GM19035 (cell line): Measurements from ENCODE around the gene KRTAP4-7.
"Not testable (repeated sequence)": the region's sequence is repeated elsewhere in the genome, so short reads cannot be mapped to it uniquely, and the experiment has no call there.

Experiments
- ATAC-seq: cut with Tn5 transposase; IDR thresholded peaks from one replicate; pipeline ENCODE4 v1.9.1; 2021; ENCODE audit not compliant: unreplicated experiment

The KRTAP4-7 gene

DNA sequence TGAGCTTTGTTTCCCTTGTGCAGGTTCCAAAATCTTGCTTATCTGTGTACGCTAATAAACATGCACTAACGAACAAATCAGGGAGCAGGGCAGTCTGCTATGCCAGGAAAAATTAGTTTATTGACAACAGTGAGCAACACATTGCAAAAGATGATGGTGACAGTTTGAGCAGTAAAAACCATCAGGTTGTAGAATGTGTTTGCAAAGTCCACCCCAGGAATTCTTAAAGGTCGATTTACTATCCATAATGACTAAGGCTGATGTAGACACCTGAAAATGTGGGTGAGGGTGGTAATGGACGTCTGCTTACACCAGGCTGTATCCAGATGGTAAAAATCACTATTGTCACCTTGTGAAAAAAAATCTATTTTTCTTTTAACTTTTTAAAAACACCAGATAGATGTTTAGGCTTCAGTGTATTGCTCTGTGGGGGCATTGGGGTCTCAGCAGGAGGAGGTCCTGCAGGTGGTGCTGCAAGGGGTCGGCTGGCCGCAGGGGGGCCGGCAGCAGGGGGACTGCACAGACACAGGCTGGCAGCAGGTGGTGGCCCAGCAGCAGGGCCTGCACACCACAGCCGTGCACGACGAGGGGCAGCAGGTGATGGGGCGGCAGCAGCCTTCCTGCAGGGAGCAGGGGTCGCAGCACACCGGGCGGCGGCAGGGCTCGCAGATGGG lies 18.8 kb upstream of the KRTAP4-7 start:
- not testable (repeated sequence) for ATAC-seq

DNA sequence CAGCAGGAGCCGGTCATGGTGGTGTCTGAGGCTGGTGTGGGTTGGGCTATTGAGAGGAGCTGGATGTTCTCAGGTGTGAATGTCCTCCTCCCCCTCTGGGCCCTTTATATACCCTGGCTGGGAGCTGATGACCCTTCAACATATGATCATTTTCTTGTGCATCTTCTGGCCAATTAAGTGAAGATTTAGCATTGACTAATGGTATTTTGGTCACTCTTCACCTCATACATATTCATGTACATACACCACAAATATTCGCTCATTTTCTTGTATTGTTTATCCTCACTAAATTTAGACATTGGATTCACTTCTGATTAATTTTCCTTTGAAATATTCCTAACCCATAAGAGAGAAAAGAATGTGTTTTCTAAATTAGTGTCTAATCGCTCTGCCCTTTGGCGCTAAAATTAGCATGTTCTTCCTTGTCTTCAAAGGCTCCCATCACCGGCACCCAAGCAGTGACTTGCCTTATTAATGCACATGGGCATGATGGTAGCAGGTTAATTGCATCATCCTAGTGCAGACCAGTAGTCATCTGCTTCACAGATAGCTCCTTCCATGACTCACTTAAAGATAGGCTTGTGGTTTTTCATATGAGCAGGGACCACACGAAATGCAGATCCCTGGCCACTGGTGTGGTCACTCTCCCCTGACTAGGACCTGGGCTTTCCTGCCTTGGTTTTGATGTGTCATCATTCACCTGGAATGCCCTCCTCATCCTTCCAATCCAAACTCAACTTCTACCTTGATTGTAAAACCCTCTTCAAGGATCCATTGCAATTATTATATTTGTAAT lies 17.9 kb upstream of the KRTAP4-7 start, which contains the start of gene KRTAP2-4:
Gene KRTAP2-4 (minus strand): TSS at position 51 of the 796 bp plus-strand sequence. CDS start 34 bp downstream, at position 17.
- ATAC-seq, result no peak

DNA sequence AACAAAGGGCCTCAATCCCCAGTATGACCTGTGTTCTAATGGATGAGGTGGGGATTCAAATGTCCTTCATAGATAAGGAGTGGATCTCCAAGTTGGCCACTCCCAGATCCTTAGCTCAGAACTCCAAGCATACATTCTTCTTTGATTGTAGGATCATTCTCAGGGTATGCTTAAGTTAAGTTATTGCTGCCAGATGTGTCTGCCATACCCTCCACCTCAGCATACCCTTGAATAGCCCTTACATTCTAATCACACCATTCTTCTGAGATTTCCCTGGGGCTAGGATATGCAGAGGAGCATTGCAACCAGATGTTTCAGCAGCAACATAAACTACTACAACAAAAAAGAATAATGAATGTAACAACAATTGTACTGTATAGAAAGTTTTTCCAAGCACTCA lies 16.7 kb upstream of the KRTAP4-7 start:
- ATAC-seq, result no peak

DNA sequence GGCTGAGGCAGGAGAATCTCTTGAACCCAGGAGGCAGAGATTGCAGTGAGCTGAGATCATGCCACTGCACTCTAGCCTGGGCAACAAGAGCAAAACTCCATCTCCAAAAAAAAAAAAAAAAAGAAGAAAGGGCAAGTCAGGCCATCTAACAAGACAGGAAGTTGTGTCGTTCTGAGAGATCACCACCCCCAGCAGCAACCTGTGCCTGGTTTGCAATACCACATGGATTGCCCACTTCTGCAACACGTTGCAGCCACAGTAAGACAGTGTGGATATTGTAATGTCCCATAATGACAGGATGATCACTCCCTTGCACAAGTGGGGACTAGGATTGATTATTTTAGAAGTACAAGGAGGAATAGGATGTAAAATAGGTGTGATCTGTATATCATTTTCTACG lies 14.9 kb upstream of the KRTAP4-7 start:
- ATAC-seq, result no peak

DNA sequence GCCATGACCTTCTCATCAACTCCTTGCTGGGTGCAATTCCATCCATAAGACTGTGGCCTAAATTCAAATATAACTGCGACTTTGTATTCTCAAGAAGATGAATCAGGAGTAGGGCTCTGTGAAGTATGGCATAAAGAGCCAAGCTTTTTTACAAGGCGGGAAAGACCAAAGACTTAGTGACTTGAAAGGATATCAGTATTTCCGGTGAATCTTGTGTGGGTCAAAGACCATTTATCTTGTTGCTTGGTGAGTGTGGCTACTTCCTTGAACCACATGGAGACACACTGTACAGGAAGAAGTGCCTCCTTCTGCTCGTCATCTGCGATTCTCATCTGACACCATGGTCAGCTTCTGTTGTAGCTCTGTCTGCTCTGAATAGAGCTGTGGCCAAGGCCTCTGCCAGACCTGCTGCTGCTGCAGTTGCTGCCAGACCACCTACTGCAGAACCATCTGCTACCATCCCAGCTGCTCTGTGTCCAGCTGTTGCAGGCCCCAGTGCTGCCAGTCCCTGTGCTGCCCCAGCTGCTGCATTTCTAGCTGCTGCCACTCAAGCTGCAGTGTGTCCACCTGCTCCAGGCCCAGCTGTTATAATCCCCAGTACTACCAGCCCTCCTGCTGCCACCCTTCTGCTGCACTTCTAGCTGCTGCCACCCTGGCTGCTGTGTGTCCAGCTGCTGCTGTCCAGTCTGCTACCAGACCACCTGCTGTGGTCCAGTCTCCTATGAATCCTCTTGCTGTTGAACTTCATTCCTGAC lies 12.2 kb upstream of the KRTAP4-7 start:
- ATAC-seq, result no peak

DNA sequence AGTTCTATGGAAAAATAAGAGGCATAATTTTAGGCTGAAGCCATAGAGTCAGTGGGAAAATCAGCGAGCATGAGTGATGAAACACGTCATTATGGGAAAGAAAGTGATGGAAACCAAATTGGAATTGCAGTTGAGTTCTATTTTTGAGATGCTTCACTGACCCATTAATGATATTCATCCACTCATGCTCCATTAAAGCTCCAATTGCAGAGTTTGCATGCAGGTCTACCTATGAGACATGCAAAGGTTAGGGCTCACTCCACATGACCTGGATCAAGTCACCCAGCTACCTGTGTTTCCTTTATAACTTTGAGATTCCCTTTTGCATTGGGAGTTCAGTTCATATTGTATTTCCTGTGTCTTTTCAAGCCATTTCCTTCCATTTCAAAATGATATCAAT lies 10.3 kb upstream of the KRTAP4-7 start:
- ATAC-seq, result no peak

DNA sequence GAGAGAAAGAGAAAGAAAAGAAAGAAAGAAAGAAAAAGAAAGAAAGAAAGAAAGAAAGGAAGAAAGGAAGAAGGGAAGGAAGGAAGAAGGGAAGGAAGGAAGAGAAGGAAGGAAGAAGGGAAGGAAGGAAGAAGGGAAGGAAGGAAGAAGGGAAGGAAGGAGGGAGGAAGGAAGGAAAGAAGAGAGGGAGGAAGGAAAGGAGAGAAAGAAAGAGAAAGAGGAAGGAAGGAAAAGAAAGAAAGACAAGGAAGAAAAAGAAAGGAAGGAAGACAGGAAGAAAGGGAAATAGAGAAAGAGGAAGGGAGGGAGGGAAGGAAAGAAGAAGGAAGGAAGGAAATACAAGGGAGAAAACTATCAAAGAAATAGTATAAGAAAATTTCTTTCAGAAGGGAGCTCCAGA lies 7.2 kb upstream of the KRTAP4-7 start:
- ATAC-seq, result no peak

DNA sequence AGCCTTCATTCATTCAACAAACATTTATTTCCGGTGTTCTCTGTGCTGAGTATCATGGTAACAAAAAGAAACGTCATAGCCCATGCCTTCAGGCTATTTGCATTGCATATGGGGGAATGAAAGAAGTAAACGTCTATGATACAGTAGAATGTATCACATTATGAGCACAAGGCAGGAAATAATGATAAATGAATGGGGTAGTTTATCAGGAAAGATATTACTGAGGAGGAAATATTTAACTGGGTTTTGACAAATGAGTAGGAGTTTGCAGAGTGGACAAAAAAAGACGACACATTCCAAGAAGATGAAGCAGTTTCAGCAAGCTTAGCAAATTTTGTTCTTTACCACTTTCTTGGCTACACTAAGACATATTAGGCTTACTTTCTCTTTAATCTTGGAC lies 1.3 kb upstream of the KRTAP4-7 start:
- no peak for ATAC-seq

DNA sequence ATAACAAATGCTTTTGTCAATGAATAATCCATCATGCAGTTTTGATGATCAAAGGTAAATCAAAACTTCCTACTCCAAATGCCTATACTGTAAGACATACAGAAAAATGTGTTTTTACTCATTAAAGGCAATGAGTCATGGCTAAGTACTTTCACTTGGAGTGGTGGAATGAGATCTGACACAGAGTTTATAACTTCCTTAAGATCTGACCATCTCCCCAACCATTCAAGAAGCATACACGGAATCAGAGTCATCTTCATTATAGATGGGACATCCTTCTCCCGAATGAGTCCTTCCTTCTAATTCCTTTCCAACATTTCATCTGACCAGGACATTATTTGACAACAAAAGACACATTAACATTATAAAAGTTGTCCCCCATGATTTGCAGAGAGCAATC lies 523 bp upstream of the KRTAP4-7 start:
- not testable (repeated sequence) for ATAC-seq

DNA sequence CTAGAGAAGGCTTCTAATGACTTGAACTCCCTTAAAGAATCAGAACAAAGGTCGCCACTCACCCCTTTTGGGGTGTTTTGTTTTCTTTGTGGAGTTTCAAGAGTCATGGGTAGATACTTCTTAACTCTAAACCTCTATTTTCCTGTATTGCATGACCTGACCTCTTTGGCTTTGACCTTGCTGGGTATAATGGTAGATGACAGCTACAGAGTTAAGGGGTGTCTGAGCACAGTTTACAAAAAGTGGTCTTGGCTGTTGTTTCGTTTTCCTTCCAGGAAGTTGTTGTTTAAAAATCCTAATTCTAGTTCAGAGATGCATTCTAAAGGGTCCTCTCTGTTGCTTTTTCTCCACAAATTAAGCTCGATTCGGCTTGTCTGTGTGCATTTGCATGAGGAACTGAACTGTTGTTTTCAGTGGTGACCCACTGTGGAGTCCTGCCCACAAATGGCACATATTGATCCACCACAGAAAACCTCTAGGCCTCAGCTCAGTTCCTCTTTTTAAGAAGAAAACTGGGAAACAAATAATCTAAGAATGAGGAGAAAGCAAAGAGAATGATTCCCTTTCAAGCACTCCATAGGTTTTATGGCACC lies 4.9 kb downstream of the KRTAP4-7 start:
- ATAC-seq, result not testable (repeated sequence)

DNA sequence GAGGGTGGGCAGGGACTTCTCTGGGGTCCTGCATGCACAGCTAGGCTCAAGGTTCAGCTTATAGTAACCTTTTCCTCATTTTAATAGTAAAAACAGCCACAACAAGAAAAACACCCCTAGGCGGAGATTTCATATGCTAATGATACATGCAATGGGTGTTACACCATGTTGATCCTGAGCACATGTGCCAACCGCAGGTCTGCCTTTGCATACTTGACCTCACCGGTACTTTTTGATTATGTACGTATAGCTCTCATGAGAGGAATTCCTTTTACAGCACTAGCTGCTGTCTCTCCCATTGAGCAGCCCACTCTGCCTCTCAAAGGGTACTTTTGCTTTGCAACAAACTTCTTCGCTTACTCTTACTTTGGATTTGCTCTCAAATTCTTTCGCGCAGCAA lies 12.1 kb downstream of the KRTAP4-7 start:
- no peak for ATAC-seq

DNA sequence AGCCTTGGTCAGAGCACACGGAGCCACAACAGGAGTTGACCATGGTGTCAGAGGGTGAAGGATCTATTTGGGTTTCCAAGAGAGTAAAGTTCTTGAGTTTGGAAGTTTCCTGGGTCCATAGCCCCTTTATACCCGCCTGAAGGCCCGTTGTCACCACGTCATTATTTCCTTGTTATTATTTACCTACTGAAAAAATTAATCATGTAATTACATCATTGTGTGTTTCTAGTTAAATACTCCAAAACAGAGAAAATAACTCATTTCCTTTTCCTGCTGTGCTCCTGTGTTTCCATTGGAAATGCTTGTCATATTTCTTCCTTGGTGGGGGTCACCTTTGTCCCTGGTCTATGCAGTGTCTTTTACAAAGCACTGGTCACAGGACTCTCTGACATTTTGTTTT lies 14.1 kb downstream of the KRTAP4-7 start, which contains the start of gene KRTAP4-8:
Gene KRTAP4-8 (minus strand): TSS at position 101 of the 400 bp plus-strand sequence. CDS start 58 bp downstream, at position 43.
- ATAC-seq, result no peak

DNA sequence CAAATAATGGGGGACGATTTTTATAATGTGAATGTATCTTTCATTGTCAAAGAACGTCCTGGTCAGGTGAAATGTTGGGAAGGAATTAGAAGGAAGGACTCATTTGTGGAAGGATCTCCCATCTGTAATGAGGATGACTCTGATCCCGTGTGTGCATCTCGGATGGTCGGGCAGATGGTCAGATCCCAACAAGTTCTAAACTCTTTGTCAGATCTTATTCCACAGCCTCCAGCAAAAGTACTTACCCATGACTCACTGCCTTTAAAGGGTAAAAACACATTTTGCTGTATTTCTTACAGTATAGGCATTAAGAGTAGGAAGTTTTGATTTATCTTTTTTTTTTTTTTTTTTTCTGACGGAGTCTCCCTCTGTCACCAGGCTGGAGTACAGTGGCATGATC lies 14.5 kb downstream of the KRTAP4-7 start:
- ATAC-seq, result no peak

DNA sequence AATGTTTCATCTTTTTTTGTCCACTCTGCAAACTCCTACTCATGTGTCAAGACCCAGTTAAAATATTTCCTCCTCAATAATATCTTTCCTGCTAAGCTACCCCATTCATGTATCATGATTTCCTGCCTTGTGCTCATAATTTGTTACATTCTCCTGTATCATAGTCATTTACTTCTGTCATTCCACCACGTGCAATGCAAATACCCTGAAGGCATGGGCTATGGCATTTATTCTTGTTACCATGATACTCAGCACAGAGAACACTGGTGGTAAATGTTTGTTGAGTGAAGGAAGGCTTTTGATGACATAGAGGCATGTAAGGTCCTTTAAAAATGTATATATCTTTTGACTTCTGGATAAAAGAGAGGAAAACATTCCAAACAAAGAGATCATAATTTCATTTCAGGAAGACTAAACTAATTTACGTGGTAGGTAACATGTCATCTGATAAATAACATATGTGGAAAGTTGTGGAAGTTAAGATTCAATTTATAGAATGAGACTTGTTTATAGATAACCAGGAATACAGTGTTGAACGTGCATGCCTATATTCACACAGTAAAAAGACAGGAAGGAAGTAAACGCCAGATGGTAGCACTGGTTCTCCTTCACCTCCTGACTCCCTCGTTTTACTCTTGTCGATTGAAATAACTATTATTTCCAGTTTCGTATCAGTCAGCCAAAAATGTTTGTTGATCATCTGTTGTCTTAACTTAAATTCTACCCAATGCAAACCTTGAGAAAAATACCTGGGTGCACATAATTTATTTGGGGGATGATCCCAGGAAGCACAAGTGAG lies 15.9 kb downstream of the KRTAP4-7 start:
- not testable (repeated sequence) for ATAC-seq

DNA sequence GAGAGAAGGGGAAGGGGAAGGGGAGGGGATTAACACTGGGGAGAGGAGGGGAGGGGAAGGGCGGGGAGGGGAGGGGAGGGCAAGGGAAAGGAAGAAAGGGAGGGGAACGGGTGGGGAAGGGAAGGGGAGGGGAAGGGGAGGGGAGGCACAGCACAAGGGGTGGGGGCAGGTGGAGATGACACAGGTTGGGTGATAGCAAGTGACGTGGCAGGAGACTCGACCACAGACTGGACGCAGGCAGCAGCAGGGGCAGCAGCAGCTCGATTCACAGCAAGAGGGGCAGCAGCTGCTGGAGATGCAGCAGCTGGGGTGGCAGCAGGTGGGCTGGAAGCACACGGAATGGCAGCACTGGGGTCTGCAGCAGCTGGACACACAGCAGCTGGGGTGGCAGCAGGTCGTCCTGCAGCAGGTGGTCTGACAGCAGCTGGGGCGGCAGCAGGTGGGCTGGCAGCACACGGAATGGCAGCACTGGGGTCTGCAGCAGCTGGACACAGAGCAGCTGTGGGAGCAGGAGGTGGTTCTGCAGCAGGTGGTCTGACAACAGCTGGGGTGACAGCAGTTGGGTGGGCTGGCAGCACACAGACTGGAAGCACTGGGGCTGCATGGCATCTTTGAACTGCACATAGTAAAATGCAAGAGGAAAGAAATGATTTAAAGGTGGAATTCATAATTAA lies 17.8 kb downstream of the KRTAP4-7 start, which contains the start of gene KRTAP4-16:
Gene KRTAP4-16 (minus strand): TSS at position 624 of the 674 bp plus-strand sequence. CDS start 0 bp downstream, at position 624.
- ATAC-seq, result no peak

DNA sequence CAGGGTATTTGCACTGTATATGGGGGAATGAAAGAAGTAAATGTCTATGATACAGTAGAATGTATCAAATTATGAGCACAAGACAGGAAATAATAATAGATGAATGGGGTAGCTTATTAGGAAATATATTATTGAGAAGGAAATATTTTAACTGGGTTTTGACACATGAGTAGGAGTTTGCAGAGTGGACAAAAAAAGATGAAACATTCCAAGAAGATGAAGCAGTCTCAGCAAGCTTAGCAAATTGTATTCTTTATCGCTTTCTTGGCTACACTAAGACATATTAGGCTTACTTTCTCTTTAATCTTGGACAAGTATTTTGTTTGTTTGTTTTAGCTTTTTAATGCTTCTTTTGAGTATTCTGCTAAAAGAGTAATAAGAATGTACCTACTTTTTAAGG lies 19.9 kb downstream of the KRTAP4-7 start:
- ATAC-seq, result no peak

DNA sequence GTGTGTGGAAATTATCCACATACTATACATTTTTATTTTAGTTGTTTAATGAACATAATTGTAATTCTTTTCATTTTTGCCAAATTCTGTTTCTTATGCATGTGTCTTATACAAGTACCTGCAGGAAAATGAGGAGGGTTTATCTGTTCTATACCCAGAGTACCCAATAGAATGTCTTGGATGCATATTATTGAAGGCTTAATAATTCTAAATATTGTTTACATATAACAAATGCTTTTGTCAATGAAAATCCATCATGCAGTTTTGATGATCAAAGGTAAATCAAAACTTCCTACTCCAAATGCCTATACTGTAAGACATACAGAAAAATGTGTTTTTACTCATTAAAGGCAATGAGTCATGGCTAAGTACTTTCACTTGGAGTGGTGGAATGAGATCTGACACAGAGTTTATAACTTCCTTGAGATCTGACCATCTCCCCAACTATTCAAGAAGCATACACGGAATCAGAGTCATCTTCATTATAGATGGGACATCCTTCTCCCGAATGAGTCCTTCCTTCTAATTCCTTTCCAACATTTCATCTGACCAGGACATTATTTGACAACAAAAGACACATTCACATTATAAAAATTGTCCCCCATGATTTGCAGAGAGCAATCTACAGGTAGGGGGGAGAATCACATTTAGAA lies 20.6 kb downstream of the KRTAP4-7 start:
- ATAC-seq, result not testable (repeated sequence)

DNA sequence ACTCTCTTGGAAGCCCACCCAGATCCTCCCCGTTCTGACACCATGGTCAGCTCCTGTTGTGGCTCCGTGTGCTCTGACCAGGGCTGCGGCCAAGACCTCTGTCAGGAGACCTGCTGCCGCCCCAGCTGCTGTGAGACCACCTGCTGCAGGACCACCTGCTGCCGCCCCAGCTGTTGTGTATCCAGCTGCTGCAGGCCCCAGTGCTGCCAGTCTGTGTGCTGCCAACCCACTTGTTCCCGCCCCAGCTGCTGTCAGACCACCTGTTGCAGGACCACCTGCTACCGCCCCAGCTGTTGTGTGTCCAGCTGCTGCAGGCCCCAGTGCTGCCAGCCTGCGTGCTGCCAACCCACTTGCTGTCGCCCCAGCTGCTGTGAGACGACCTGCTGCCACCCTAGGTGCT lies 21.4 kb downstream of the KRTAP4-7 start, which contains the start of gene KRTAP4-9:
Gene KRTAP4-9 (plus strand): TSS at position 43 of the 400 bp plus-strand sequence. CDS start 0 bp downstream, at position 43.
- ATAC-seq, result not testable (repeated sequence)

DNA sequence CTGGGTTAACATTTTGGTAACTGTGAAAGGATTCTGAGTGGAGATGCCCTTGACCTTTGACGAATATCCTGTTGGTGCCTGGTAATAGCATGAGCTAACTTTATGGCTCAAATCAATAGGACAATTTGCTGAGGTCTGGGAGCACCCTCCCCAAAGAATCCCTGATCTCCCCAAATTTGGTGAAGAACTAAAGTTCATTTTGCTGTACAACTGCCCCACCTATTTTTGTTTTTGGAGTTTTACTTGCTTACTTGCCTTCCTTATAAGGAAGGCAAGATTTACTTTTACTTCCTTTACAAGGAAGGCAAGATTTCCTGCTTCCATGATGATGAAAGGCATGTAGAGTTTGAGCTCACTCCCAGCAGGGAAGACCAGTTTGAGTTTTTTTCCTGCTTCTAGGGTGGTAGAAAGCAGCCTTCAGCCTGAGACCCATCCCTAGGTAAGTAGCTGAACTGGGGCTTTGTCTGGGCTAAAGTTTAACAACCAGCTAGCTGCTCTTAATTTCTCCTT lies 24.0 kb downstream of the KRTAP4-7 start:
- no peak for ATAC-seq
